ENCODE data around the gene PNPO.
A peak's percentile ranks its signal among the peaks of the same experiment; 100 is the strongest.

The PNPO gene

DNA sequence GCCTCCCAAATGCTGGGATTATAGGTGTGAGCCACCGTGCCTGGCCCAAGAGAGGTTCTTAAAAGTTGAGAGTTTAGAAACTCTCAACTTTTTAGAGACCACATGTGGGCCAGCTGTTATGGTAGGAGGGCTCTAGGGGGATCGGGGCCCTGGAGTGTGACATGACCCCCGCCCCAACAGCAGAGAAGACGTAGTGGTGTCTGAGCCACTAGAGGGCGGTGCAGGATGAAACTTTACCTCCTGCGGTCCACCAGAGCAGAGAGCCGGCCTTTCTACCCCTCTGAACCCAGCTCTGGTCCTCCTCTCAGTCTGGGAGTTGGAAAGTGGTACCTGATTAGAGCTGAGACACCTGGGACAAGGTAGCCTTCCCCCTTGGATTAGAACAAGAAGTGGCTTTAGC lies 37.0 kb downstream of the PNPO start:
- no peaks in the 10 kb centered on the region for H3K9me3 ChIP-seq (ENCODE audit: insufficient read depth, low read depth, low read length)
- no peak overlapping the region for H3K4me2 ChIP-seq (ENCODE audit: low read depth, low read length, poor library complexity, severe bottlenecking)
- H2AFZ ChIP-seq (ENCODE audit: low read length): no peak overlapping the region
- peaks cover 10% of the 10 kb centered on the region; the same call in 1 of the 2 replicates for H3K79me2 ChIP-seq (ENCODE audit: insufficient read depth, low read length)
- TF ChIP-seq, protein P1, sequence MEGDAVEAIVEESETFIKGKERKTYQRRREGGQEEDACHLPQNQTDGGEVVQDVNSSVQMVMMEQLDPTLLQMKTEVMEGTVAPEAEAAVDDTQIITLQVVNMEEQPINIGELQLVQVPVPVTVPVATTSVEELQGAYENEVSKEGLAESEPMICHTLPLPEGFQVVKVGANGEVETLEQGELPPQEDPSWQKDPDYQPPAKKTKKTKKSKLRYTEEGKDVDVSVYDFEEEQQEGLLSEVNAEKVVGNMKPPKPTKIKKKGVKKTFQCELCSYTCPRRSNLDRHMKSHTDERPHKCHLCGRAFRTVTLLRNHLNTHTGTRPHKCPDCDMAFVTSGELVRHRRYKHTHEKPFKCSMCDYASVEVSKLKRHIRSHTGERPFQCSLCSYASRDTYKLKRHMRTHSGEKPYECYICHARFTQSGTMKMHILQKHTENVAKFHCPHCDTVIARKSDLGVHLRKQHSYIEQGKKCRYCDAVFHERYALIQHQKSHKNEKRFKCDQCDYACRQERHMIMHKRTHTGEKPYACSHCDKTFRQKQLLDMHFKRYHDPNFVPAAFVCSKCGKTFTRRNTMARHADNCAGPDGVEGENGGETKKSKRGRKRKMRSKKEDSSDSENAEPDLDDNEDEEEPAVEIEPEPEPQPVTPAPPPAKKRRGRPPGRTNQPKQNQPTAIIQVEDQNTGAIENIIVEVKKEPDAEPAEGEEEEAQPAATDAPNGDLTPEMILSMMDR (conservative IDR thresholded peaks at IDR 0.05; ENCODE audit: low read length): peak; percentile 82
- TF ChIP-seq EZH2phosphoT487 (IDR thresholded peaks at IDR 0.05; ENCODE audit: borderline replicate concordance): no peak
- peaks cover 7% of the 10 kb centered on the region; the same call in 1 of the 2 replicates for H3F3A ChIP-seq (ENCODE audit: low read depth)
- H3K9me2 ChIP-seq (replicated peaks; ENCODE audit: low read depth, low read length): no peaks in the 10 kb centered on the region
- H4K20me1 ChIP-seq (ENCODE audit: insufficient read depth, low read length, poor library complexity, severe bottlenecking): peaks cover 6% of the 10 kb centered on the region
- H3K4me3 ChIP-seq (ENCODE audit: low read length, poor library complexity, severe bottlenecking): no peak overlapping the region
- no peak overlapping the region for H3K9ac ChIP-seq (ENCODE audit: low read depth, low read length, poor library complexity, severe bottlenecking)
- peaks cover 47% of the 10 kb centered on the region; the same call in 1 of the 2 replicates for H3K36me3 ChIP-seq (ENCODE audit: insufficient read depth, low read length)
- H3K27me3 ChIP-seq (ENCODE audit: insufficient read depth, low read length, poor library complexity, severe bottlenecking): no peaks in the 10 kb centered on the region
- peaks cover 36% of the 10 kb centered on the region for H3K4me1 ChIP-seq (ENCODE audit: insufficient read depth, low read length, poor library complexity, severe bottlenecking)

DNA sequence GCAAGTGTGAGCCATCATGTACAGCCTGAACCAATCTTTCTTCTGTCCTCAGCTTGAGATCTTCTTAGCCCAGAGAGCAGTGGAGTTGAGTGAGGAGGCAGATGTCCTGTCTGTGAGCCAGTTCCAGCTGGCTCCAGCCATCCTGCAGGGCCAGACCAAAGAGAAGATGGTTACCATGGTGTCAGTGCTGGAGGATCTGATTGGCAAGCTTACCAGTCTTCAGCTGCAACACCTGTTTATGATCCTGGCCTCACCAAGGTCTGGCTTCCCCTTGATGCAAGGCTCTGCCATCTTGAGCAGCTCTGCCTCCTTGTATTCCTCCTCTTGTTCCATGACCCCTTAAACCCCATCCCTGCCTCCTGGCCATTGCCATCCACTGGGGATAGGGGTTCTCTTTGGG lies 39.2 kb downstream of the PNPO start:
- peaks cover 37% of the 10 kb centered on the region for H3K4me1 ChIP-seq (ENCODE audit: insufficient read depth, low read length, poor library complexity, severe bottlenecking)
- no peaks in the 10 kb centered on the region for H3K9me3 ChIP-seq (ENCODE audit: insufficient read depth, low read depth, low read length)

DNA sequence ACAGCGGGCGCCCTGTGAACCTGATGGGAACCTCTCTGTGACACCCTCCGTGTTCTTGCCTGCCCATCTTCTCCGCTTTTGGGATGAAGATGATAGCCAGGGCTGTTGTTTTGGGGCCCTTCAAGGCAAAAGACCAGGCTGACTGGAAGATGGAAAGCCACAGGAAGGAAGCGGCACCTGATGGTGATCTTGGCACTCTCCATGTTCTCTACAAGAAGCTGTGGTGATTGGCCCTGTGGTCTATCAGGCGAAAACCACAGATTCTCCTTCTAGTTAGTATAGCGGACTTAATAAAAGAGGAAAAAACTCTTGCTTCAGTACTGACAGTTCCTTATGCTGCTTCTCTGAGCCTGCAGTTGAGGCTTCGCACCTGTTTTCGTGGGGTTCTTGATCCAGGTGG lies 40.1 kb downstream of the PNPO start:
- Histone ChIP-seq H3F3A (ENCODE audit: low read depth) (peaks cover 5% of the 10 kb centered on the region; the same call in 1 of the 2 replicates), H2AFZ (ENCODE audit: low read length) (no peak overlapping the region), H3K4me2 (ENCODE audit: low read depth, low read length, poor library complexity, severe bottlenecking) (peak overlapping the region; percentile 82), H3K36me3 (ENCODE audit: insufficient read depth, low read length) (peaks cover 29% of the 10 kb centered on the region; the same call in 1 of the 2 replicates), H3K4me1 (ENCODE audit: insufficient read depth, low read length, poor library complexity, severe bottlenecking) (peaks cover 37% of the 10 kb centered on the region), H3K9me2 (replicated peaks; ENCODE audit: low read depth, low read length) (no peaks in the 10 kb centered on the region), H3K9me3 (ENCODE audit: insufficient read depth, low read depth, low read length) (no peaks in the 10 kb centered on the region), H3K27me3 (ENCODE audit: insufficient read depth, low read length, poor library complexity, severe bottlenecking) (no peaks in the 10 kb centered on the region), H3K4me3 (ENCODE audit: low read length, poor library complexity, severe bottlenecking) (peak overlapping the region; percentile 62), H3K79me2 (ENCODE audit: insufficient read depth, low read length) (no peaks in the 10 kb centered on the region), H3K9ac (ENCODE audit: low read depth, low read length, poor library complexity, severe bottlenecking) (peak overlapping the region; percentile 32), H4K20me1 (ENCODE audit: insufficient read depth, low read length, poor library complexity, severe bottlenecking) (peaks cover 6% of the 10 kb centered on the region)
- no peak for TF ChIP-seq EZH2phosphoT487 (IDR thresholded peaks at IDR 0.05; ENCODE audit: borderline replicate concordance)
- TF ChIP-seq, protein P1 (conservative IDR thresholded peaks at IDR 0.05; ENCODE audit: low read length): no peak

More for the DNA sequence above, 39.2 kb downstream of the PNPO start:
- Histone ChIP-seq H3K4me3 (ENCODE audit: low read length, poor library complexity, severe bottlenecking) (peak overlapping the region; percentile 62), H3K9me2 (replicated peaks; ENCODE audit: low read depth, low read length) (no peaks in the 10 kb centered on the region), H3K36me3 (ENCODE audit: insufficient read depth, low read length) (peaks cover 34% of the 10 kb centered on the region; the same call in 1 of the 2 replicates), H4K20me1 (ENCODE audit: insufficient read depth, low read length, poor library complexity, severe bottlenecking) (peaks cover 6% of the 10 kb centered on the region), H3K4me2 (ENCODE audit: low read depth, low read length, poor library complexity, severe bottlenecking) (peak overlapping the region; percentile 82), H3K79me2 (ENCODE audit: insufficient read depth, low read length) (no peaks in the 10 kb centered on the region), H3K27me3 (ENCODE audit: insufficient read depth, low read length, poor library complexity, severe bottlenecking) (no peaks in the 10 kb centered on the region), H3K9ac (ENCODE audit: low read depth, low read length, poor library complexity, severe bottlenecking) (no peak overlapping the region), H2AFZ (ENCODE audit: low read length) (no peak overlapping the region), H3F3A (ENCODE audit: low read depth) (peaks cover 5% of the 10 kb centered on the region; the same call in 1 of the 2 replicates)
- TF ChIP-seq, protein P1 (conservative IDR thresholded peaks at IDR 0.05; ENCODE audit: low read length): no peak
- no peak for TF ChIP-seq EZH2phosphoT487 (IDR thresholded peaks at IDR 0.05; ENCODE audit: borderline replicate concordance)

Data from Loucy (cell line).